GM21825 (cell line): ENCODE results near the gene PLD3.
"Not testable (repeated sequence)": the region's sequence is repeated elsewhere in the genome, so short reads cannot be mapped to it uniquely, and the experiment has no call there.

Experiments used
- ATAC-seq: cut with Tn5 transposase; IDR thresholded peaks from one replicate; pipeline ENCODE4 v1.9.1; 2021; ENCODE audit warnings: mild to moderate bottlenecking, moderate library complexity; ENCODE audit not compliant: unreplicated experiment

PLD3 gene

DNA sequence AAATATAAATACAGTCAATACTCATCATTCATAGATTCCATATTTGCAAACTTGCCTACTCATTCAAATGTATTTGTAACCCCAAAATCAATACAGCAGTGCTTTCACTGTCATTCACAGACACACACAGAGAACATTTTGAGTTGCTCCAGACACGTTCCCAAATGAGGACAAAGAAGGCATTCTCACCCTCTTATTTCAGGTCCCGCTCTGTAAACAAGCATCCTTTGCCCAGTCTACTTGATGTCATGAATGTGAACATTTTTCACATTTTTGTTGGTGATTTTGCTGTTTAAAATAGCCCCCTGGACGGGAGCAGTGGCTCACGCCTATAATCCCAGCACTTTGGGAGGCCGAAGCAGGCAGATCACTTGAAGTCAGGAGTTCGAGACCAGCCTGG is 15.8 kb upstream of the PLD3 start:
- no peak for ATAC-seq

DNA sequence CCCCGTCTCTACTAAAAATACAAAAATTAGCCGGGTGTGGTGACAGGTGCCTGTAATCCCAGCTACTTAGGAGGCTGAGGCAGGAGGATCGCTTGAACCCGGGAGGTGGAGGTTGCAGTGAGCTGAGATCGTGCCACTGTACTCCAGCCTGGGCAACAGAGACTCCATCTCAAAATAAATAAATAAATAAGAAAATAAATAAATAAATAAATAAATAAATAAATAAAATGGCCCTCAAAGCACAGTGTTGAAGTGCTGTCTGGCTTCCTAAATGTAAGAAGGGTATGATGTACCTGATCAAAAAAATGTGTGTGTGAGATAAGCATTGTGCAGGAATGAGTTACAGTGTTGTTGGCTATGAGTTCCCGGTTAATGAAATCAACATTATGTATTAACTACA is 15.4 kb upstream of the PLD3 start:
- ATAC-seq: not testable (repeated sequence)

DNA sequence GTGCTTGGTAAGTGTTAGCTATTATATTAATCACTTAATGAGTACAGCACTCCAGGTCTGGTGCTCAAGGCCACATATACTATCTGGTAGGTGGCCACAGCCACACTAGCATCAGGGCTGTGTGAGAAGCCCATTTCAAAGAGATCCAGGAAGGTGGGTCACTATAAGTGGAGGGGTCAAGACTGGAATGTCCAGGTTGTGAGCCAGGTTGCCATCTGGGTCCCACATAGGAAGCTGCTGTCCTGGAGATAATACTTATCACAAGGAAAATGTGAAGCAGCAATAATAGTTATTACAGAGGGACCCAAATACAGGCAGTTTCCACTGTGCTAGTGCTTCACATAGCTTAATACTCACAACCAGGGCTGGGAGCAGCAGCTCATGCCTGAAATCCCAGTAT is 13.4 kb upstream of the PLD3 start:
- ATAC-seq: no peak

DNA sequence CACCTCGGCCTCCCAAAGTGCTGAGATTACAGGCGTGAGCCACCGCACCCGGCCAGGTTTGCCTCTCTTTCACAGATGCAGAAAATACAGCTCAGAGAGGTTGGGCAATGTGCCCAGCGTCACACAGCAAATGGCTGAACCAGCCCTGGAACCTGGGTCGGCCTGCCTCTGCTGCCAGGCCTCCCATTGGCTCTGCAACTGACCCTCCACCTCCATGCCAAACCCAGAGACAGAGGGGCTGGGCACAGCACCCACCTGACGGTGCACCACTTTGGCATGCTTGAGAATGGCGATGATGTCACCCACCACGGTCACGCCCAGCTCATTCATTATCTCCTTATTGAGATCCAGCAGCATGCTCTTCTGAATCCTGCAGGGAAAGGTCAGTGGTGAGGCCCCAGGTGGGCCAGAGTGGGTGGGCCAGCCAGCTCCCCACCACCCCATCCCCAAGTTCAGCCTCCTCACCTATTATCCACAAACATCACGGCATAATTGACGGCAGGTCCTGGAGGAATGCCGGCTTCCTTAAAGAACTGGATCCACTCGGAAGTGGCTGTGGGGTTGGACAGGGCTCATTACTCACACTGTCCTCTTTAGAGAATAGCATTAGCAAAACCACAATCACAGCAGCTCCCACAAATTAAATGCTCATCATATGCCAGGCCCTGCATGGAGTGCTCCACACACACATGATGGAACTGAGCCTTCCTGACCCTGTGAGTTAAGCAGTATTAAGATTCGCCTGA is 12.5 kb upstream of the PLD3 start:
- ATAC-seq: no peak

DNA sequence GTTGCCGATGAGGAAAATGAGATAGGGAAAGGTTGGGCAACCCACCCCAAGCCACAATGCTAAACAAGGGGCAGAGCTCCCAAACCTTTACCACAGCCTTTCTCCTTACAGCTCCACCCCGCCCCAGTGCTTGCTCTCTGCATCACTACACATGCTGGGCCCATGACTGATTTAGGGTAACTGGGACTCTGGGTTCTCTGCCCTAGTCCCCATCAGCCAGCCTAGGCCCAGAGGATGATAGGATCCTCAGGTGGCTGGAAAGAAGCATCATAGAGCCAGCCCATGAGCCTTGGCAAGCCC is 11.9 kb upstream of the PLD3 start:
- ATAC-seq: no peak

DNA sequence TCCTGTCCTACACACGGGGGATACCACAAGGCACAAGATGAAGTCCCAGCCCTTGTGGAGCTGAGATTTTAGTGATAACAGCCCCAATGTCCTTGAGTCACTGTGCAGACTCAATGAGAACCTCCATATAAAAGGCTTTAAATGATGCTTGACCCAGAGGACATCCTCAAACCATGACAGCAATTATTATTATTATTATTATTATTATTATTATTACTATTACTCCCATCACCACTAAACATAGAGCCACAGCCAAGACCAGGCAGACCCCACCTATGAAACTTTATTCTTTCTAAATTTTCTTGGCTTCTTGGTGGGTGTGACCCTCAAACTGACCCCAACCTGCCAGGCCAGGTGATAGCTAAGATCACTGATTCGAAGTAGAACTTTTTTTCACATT is 11.4 kb upstream of the PLD3 start:
- ATAC-seq: no peak

DNA sequence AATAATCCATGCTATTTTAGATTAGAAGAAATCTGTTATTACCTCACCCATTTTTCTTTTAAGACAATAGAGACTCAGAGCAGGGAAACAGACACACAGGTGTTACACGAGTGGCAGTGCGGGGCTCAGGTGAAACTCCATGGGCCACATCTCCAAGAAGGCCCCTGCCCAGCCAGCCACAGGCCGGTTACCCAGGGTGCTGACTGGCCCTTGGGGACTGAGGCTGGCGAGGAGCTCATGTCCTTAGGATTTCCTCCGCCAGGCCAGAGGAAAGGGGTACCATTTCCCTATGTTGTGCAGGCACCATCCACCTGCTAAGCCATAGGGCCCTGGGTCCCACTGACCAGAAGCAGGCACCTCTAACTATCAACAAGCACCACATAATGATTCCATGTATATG is 10.9 kb upstream of the PLD3 start:
- ATAC-seq: no peak

DNA sequence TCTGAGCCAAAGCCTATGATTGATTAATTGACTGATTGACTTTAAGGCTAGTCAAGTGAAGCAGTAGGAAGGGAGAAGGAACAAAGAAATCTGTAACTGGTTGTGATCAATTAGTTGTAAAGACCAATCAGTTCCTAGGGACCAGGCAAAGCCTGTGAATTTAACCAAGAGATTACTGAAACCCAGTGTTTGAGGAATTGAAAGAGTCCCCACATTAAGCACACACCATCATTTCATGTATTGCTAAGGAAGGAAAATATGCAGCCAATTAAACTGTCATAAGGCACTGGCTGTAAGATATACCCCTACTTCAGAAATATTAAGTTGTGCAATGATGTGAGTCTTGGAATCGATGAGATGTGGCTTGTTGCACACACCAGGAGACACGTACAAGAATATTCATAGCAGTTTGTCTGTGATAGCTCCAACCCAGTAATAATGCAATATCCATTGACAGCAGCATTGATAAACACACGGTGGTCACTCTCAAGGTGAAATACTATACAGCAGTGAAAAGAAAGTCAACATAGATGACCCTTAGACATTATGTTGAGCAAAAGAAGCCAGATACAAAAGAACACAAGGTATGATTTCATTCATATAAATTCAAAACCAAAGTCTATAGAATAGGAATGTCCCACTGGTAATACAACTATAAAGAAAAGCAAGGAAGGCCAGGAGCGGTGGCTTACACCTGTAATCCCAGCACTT is 9.3 kb upstream of the PLD3 start:
- ATAC-seq: no peak

DNA sequence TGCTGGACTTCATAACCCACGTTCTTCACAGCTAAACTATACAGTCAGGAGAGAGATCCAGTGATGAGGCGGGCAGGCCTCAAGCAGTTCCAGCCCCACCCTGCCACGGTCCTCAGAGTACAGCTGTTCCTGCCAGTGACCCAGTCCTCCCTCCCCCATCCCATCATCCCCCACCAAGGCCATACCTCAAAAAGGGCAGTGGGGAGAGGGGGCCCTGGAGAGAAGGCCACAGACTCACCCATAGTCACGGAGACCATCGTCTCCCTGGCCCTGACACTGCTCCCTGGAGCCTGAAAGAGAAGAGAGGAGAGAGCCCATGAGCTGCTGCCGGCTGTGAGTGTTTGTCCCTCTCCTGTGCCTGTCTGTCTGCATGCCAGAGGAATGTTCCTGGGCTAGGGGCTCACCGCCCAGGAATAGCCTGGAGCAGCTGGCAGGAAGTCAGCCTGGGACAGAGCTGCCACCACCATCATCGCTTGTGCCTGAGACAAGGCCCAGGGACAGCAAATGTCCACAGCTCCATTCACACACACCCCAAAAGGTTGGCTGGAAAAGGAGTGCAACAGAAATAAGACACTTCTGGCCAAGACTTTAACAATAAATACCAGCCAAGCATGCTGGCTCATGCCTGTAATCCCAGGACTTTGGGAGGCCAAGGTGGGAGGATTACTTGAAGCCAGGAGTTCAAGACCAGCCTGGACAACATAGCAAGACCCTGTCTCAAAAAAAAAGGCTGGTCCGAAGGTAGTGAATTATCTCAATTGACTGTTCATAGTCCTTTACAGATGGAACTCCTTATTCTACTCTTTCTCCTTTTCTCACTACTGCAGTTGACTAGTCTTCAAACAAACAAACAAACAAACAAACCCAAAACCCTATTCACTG is 6.7 kb upstream of the PLD3 start:
- no peak for ATAC-seq

DNA sequence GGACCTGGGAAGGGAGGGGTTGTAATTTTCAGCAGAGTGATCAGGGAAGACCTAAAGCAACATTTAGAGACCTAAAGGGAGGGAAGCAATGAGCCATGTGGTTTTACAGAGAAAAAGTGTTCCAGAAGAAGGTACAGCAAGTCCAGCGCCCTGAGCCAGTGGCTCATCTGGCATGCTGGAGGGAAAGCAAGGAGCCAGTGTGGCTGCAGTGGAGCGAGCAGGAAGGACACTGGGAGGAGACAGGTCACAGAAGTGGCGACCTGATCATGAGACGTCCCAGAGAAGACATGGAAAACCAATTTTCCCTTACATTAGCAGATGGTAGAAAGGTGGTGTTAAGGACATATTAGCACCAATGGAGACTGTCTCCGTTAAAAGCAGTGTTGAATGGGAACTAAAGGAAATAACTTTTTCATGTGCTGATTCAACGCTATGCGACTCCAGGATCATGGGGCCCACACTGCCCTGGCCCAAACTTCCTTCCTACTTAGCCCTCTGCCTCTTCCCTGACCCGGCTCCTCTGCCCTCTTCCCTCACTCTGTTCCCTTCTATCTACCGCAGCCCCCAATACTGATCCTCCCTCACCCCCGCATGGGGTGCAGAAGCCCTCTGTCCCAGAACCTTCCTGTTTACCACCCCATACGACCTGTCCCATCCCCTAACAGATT is 5.7 kb upstream of the PLD3 start:
- no peak for ATAC-seq

DNA sequence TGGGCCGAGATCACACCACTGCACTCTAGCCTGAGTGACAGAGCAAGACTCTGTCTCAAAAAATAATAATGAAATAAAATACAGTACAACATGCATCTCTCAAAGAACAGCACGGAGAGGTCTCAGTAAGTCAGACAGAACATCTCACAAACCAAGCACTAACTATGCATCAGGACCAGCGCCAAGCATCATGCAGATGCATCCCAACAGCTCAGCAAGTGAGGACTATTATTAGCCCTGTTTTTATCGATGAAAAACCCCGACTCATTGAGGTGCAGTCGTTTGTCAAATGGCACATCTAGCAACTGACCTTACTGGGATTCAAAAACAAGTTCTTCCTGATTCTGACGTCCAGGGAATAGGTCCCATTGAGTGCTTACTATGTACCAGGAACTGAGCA is 4.1 kb upstream of the PLD3 start:
- ATAC-seq: no peak

DNA sequence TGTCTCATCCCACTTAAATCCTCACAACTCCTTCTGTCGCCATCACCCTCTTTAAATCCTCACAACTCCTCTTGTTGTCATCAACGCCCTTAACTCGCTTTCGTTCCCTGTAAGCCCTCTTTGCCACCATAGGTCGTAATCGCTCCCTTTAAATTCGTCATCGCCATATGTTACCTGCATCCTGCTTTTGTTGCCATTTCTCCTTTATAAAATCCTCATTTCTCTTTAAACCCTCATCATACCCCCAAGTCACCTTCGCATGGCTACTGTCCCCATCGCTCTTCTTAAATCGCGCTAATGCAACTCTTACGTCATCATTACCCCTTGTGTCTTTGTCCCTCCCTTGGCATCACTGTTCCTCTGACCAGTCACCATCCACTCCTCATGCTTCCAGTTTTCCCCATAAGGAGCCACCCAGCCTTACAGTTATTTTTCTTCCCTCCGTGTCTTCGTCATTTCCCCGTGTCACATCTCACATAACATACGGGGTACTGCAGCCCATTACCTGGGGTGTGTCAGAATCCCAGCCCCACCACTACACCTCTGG is 539 bp downstream of the PLD3 start:
- ATAC-seq: no peak

DNA sequence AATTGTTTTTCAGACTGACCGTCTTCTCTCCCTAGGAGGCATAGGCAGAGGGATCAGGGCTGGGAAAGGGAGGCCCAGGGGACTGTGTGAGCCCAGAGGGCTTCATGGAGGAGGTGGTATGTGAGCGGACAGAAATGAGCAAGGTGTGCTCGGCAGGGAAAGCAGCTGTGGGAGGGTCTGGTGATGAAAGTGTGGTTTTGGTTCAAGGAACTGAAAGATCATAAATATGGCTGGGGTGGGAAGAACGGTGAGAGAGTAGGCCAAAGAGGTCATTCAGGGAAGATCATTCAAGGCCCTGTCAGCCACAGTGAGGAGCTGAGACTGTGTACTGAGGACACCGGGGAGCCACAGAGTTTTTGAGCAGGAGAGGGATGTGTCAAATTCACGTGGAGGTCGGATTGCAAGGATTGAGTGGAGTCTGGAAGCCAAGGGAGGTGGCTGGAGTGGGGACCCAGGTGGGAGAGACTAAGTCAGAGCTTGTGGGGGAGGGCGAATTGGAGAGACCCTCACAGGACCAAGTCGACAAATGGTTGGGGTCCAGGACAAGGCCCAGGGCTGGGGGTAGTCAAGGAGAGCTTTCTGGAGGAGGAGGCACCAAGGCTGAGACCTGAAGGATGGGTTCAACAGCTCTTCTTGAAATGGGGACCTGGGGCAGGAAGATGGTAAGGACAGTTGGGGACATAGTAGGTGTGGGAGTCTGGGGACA is 7.6 kb downstream of the PLD3 start:
- no peak for ATAC-seq

DNA sequence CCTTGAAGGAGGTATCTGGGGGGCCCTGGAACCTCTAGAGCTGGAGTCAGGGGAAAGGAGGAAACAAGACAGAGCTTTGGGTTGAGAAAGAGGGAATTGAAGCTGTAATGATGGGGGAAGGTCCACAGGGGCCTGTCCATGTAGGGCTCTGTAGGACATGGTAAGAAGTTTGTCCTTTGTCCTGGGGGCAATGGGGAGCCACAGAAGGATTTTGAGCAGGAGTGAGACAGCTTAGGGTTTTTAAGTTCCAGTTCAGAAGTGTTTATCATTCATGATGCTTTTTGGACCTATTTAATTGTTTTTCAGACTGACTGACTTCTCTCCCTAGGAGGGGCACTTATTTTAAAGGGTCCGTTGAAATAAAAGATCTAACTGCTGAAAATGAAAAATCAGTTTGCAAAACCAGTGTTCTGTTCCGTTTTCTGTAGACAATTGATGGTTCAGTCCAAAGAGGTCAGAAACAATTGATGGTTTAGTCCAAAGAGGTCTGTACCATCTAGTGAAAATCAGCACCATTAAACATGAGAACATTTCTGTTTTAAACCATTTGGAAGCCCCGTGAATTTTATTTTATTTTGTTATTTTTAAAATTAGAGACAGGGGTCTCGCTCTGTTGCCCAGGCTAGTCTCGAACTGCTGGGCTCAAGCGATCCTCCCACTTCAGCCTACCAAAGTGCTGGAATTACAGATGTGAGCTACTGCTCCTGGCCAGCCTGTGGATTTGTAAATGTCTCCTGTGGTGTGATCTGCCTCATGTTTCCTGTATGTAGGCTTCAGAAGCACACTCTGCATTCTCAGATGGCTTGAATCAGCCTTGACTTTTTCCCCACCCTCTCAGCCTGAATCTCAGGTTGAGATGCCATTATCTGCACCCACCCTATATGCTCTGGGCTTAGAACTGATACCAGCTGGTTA is 8.4 kb downstream of the PLD3 start:
- ATAC-seq: no peak

DNA sequence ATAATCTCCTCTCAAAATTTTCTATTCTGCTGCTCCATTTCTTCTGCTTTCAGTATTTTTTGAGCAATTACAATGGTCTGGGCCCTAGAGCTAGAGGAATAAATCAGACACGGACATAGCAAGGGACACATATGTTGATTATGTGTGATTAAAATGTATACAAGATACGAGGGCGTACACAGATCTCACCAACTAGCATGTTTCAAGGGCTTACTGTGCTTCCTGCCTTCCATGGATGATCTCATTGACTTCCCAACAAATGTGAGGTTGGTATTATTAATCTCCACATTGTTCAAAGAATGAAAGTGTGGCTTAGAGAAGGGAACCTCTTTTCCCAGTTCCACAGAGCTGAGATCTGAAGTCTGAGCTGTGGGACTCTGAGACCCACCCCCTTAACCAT is 9.1 kb downstream of the PLD3 start:
- no peak for ATAC-seq

DNA sequence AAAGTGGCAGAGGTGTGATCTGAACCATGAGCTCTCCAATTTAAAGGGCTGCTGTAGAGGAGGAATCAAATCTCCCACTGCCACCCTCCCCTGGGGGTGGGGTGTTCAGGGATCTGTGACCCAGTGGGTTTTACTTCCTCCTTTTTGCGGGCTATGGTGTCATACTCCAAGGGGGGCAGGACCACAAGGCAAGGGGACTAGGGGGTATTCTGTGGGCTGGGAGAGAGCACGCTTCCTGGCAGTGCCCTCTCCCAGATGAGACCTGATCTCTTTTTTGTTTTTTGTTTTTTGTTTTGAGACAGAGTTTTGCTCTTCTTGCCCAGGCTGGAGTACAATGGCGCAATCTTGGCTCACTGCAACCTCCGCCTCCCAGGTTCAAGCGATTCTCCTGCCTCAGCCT is 10.3 kb downstream of the PLD3 start:
- peak; percentile 43 for ATAC-seq

DNA sequence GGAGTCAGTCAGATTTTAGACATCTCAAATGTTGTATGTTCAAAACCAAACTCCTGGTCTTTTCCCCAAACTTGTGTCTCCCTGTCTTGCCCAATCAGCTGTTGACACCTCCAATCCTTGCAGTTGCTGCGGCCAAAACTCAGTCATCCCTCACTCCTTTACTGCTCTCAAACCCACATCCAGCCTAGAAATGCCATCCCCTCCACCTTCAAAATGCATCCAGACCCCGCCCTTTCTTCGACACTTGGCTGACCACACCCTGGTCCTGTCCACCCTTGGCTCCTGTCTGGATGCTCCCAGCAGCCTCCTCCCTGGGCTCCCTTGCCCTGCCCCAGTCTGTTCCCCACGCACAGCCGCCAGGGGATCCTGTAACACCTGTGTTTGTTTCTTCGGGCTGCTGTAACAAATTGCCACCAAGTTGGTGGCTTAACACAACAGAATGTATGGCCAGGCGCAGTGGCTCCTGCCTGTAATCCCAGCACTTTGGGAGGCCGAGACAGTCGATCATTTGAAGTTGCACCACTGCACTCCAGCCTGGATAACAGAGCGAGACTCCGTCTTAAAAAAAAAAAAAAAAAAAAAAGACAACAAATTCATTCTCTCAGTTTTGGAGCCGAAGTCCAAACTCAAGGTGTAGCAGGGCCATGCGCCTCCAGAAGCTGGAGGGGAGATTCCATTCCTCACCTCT is 11.7 kb downstream of the PLD3 start:
- ATAC-seq: no peak

DNA sequence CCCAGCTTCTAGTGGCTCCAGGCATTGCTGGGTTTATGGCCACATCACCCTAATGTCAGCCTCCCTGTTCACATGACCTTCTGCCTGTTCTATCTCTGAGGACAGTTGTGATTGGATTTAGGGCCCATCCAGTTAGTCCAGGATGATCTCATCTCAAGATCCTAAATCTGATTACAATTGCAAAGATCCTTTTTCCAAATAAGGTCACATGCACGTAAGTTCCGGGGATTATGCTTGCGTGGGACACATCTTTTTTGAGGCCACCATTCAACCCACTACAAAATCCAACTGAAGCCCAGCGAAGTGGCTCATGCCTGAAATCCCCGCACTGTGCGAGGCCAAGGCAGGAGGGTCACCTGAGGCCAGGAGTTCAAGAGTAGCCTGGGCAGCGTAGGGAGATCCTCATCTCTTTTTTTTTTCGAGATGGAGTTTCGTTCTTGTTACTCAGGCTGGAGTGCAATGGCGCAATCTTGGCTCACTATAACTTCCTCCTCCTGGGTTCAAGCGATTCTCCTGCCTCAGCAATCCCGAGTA is 12.3 kb downstream of the PLD3 start:
- ATAC-seq: no peak

DNA sequence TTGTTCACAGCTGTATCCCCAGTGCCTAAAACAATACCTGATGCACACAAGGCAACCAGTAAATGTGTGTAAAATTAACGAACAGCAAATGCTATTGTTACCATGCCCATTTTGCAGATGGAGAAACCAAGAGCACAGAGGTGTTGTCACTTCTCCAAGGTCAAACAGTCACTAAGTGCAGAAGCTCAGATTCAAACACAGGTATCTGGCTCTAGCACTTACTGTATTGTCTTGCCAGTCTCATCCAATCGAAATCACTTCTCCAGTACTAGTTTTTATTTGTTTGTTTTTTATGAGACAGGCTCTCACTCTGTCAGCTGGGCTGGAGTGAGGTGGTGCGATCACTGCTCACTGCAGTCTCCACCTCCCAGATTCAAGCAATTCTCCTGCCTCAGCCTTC is 13.7 kb downstream of the PLD3 start:
- no peak for ATAC-seq
